Activated CD4-positive, alpha-beta T cell treated with anti-CD3 and anti-CD28 coated beads for 36 hours (primary cell): ENCODE measurements around the gene SEC14L6. TPM values are rescaled to one million over a fixed set of nuclear protein-coding genes. Genes with fewer than 3 reads are reported as not detected.
"Not testable (repeated sequence)": the region's sequence is repeated elsewhere in the genome, so short reads cannot be mapped to it uniquely, and the experiment has no call there.

Source experiments
- ATAC-seq: fragments of 200-7000 bp; cut with Tn5 transposase; one replicate; pipeline ENCODE4 v1.10.0; 2021; ENCODE audit warnings: mild to moderate bottlenecking, moderate library complexity
- CTCF ChIA-PET: fragments of 350-600 bp; sonication (Branson Sonifier 250); formaldehyde crosslinking; loops from one replicate; lab custom pipeline; 2021; ENCODE audit warnings: antibody characterized with exemption; lab: Charles Lee
- POLR2A ChIA-PET: fragments of 350-600 bp; sonication (Branson Sonifier 250); formaldehyde crosslinking; loops from one replicate; lab custom pipeline; 2021; ENCODE audit warnings: antibody characterized with exemption, inconsistent platforms; lab: Charles Lee
- DNase-seq: peaks from one replicate; pipeline ENCODE4 v3.0.0-alpha.2; 2020
- H3K27ac Mint-ChIP-seq: one replicate; pipeline ENCODE4 v1.8.0; 2021; ENCODE audit warnings: mixed read lengths
- H3K27me3 Mint-ChIP-seq: one replicate; pipeline ENCODE4 v1.8.0; 2021; ENCODE audit warnings: mixed read lengths
- H3K36me3 Mint-ChIP-seq: one replicate; pipeline ENCODE4 v1.8.0; 2021; ENCODE audit warnings: low read depth, mixed read lengths
- H3K4me1 Mint-ChIP-seq: one replicate; pipeline ENCODE4 v1.8.0; 2021; ENCODE audit warnings: mixed read lengths
- H3K4me3 Mint-ChIP-seq: one replicate; pipeline ENCODE4 v1.8.0; 2021; ENCODE audit warnings: mild to moderate bottlenecking, moderate library complexity, mixed read lengths
- H3K9me3 Mint-ChIP-seq: one replicate; pipeline ENCODE4 v1.8.0; 2021; ENCODE audit warnings: low read depth, mixed read lengths
- intact Hi-C, 2 experiments: fragments of 100-400 bp; cut with DNase I in 1 of 2; cut with micrococcal nuclease in 1 of 2; formaldehyde crosslinking; loops; one replicate each; pipeline versions ENCODE4 v1.14.2 to v1.15.1; 2022 to 2024; cut with DNase I, micrococcal nuclease
- total RNA-seq, 2 experiments: library from RNA; stranded (reverse); gene quantifications; one replicate each; pipeline ENCODE4 v1.2.3, GENCODE V29; 2021

The SEC14L6 gene
- total RNA-seq, 2 experiments from 2014 or later, result not detected

- CTCF ChIA-PET, result interaction anchor here (0.7 kb wide), 2 partner anchors 33 to 200 kb away, joined by 3 to 6 read pairs; no protein-coding TSS in a partner anchor
- DNase-seq (no peak), ATAC-seq (no peak)
- no peak overlapping the region for H3K4me3 Mint-ChIP-seq
- H3K36me3 Mint-ChIP-seq, result no peaks in the 10 kb centered on the region
- H3K27me3 Mint-ChIP-seq, result no peaks in the 10 kb centered on the region
- H3K9me3 Mint-ChIP-seq, result no peaks in the 10 kb centered on the region
- no peak overlapping the region for H3K27ac Mint-ChIP-seq
- no peaks in the 10 kb centered on the region for H3K4me1 Mint-ChIP-seq
- POLR2A ChIA-PET, result no interaction called here
- intact Hi-C loops, result no loop called here
Measured at GRCh38 chr22:30552719-30553118, 6.2 kb upstream of the SEC14L6 start.

DNA sequence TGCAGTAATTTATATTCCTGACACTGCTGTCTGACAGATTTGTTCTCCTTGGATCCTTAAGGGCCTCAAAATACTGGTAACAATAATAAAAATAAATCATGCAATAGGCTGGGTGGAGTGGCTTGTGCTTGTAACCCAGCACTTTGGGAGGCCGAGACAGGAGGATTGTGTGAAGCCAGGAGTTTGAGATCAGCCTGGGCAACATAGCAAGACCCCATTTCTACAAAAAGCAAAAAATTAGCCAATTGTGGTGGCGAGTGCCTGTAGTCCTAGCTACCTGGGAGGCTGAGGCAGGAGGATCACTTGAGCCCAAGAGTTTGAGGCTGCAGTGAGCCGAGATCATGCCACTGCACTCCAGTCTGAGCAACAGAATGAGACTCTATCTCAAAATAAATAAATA lies 5.3 kb upstream of the SEC14L6 start:
- POLR2A ChIA-PET, CTCF ChIA-PET, ATAC-seq: not testable (repeated sequence)

GRCh38 chr22:30547188-30547587 lies 647 bp upstream of the SEC14L6 start:
- intact Hi-C loops, result no loop called here
- no peak overlapping the region for H3K4me3 Mint-ChIP-seq
- H3K36me3 Mint-ChIP-seq, result no peaks in the 10 kb centered on the region
- CTCF ChIA-PET, result no interaction called here
- no peak for ATAC-seq
- no peaks in the 10 kb centered on the region for H3K9me3 Mint-ChIP-seq
- no peak overlapping the region for H3K27ac Mint-ChIP-seq
- POLR2A ChIA-PET, result no interaction called here
- DNase-seq, result no peak
- H3K4me1 Mint-ChIP-seq, result peaks cover 2% of the 10 kb centered on the region
- peaks cover 17% of the 10 kb centered on the region for H3K27me3 Mint-ChIP-seq

More for the DNA sequence above, 5.3 kb upstream of the SEC14L6 start:
- intact Hi-C loops, H3K4me3 Mint-ChIP-seq, H3K36me3 Mint-ChIP-seq, H3K9me3 Mint-ChIP-seq, H3K27me3 Mint-ChIP-seq, DNase-seq, H3K27ac Mint-ChIP-seq, H3K4me1 Mint-ChIP-seq: not testable (repeated sequence)

DNA sequence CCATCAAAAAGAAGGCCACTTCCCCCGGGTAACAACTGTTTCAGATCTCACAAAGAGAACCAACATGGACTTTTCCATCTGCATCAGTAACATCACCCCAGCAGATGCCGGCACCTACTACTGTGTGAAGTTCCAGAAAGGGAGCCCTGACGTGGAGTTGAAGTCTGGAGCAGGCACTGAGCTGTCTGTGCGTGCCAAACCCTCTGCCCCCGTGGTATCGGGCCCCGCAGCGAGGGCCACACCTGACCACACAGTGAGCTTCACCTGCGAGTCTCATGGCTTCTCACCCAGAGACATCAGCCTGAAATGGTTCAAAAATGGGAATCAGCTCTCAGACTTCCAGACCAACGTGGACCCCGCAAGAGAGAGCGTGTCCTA lies 3.7 kb downstream of the SEC14L6 start:
- Mint-ChIP-seq H3K4me3 (no peak overlapping the region), H3K36me3 (no peaks in the 10 kb centered on the region), H3K9me3 (no peaks in the 10 kb centered on the region), H3K4me1 (peaks cover 2% of the 10 kb centered on the region), H3K27me3 (peaks cover 26% of the 10 kb centered on the region), H3K27ac (no peak overlapping the region)
- ATAC-seq (no peak), DNase-seq (no peak)
- POLR2A ChIA-PET, result no interaction called here
- intact Hi-C loops, result no loop called here
- CTCF ChIA-PET, result interaction anchor here (0.7 kb wide), 1 partner anchor 881 kb away, joined by 3 read pairs; no protein-coding TSS in a partner anchor

- H3K9me3 Mint-ChIP-seq, result no peaks in the 10 kb centered on the region
- H3K4me3 Mint-ChIP-seq, result no peak overlapping the region
- no peak for ATAC-seq
- H3K27me3 Mint-ChIP-seq, result peaks cover 26% of the 10 kb centered on the region
- intact Hi-C loops, result no loop called here
- DNase-seq, result peak; percentile 7
- H3K36me3 Mint-ChIP-seq, result no peaks in the 10 kb centered on the region
- POLR2A ChIA-PET, result no interaction called here
- CTCF ChIA-PET, result interaction anchor here (0.6 to 0.7 kb wide), 2 partner anchors 17 to 881 kb away, joined by 3 read pairs; no protein-coding TSS in a partner anchor
- no peak overlapping the region for H3K27ac Mint-ChIP-seq
- peaks cover 2% of the 10 kb centered on the region for H3K4me1 Mint-ChIP-seq
Measured at GRCh38 chr22:30541961-30542810, 4.4 kb downstream of the SEC14L6 start.

GRCh38 chr22:30541511-30541910 lies 5.0 kb downstream of the SEC14L6 start:
- intact Hi-C loops, H3K4me1 Mint-ChIP-seq, DNase-seq, H3K27ac Mint-ChIP-seq, H3K36me3 Mint-ChIP-seq, ATAC-seq, POLR2A ChIA-PET, H3K4me3 Mint-ChIP-seq, H3K9me3 Mint-ChIP-seq: not testable (repeated sequence)
- peaks cover 28% of the 10 kb centered on the region for H3K27me3 Mint-ChIP-seq
- CTCF ChIA-PET, result interaction anchor here (0.5 to 0.9 kb wide), 2 partner anchors 26 to 30 kb away, joined by 3 read pairs; no protein-coding TSS in a partner anchor

DNA sequence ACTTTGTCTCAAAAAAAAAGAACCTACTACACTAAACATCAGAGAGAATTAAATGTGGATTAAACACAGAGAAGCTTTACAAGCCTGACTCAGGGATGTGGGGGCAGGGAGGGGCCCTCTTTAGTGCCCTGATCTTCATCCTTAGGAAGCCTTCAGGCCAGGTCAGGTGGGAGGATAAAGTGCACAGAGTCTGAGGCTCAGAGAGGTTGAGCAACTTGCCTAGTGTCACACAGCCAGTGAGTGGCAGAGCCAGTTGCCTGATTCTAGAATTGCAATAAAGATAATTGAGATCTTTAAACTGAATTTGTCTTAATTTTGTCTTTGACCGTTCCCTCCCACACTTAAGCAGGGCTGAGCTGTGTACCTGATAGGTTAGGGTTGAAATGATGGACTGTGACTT lies 7.2 kb downstream of the SEC14L6 start:
- CTCF ChIA-PET, result no interaction called here
- intact Hi-C loops, result no loop called here
- peaks cover 23% of the 10 kb centered on the region for H3K27me3 Mint-ChIP-seq
- H3K36me3 Mint-ChIP-seq, result no peaks in the 10 kb centered on the region
- DNase-seq (no peak), ATAC-seq (no peak)
- POLR2A ChIA-PET, result no interaction called here
- H3K27ac Mint-ChIP-seq, result no peak overlapping the region
- H3K4me1 Mint-ChIP-seq, result peaks cover 2% of the 10 kb centered on the region
- no peaks in the 10 kb centered on the region for H3K9me3 Mint-ChIP-seq
- H3K4me3 Mint-ChIP-seq, result no peak overlapping the region

- Mint-ChIP-seq H3K9me3 (no peaks in the 10 kb centered on the region), H3K4me3 (no peak overlapping the region), H3K27me3 (peaks cover 19% of the 10 kb centered on the region), H3K36me3 (no peaks in the 10 kb centered on the region), H3K27ac (no peak overlapping the region), H3K4me1 (peaks cover 2% of the 10 kb centered on the region)
- POLR2A ChIA-PET, result no interaction called here
- DNase-seq, result no peak
- intact Hi-C loops, result no loop called here
- ATAC-seq, result no peak
- CTCF ChIA-PET, result no interaction called here
Measured at GRCh38 chr22:30538280-30538679, 8.3 kb downstream of the SEC14L6 start.

- H3K4me3 Mint-ChIP-seq, result no peak overlapping the region
- peaks cover 11% of the 10 kb centered on the region for H3K27me3 Mint-ChIP-seq
- no peak for ATAC-seq
- H3K27ac Mint-ChIP-seq, result no peak overlapping the region
- ChIA-PET CTCF (no interaction called here), POLR2A (no interaction called here)
- intact Hi-C loops, result no loop called here
- H3K4me1 Mint-ChIP-seq, result no peaks in the 10 kb centered on the region
- DNase-seq, result no peak
- H3K36me3 Mint-ChIP-seq, result no peaks in the 10 kb centered on the region
- H3K9me3 Mint-ChIP-seq, result no peaks in the 10 kb centered on the region
Measured at GRCh38 chr22:30537083-30537731, 9.3 kb downstream of the SEC14L6 start.

GRCh38 chr22:30535182-30535581 lies 11.4 kb downstream of the SEC14L6 start:
- no peaks in the 10 kb centered on the region for H3K9me3 Mint-ChIP-seq
- POLR2A ChIA-PET, result no interaction called here
- ATAC-seq (no peak), DNase-seq (no peak)
- H3K4me1 Mint-ChIP-seq, result no peaks in the 10 kb centered on the region
- intact Hi-C loops, result no loop called here
- no peak overlapping the region for H3K4me3 Mint-ChIP-seq
- peaks cover 6% of the 10 kb centered on the region for H3K27me3 Mint-ChIP-seq
- CTCF ChIA-PET, result no interaction called here
- no peak overlapping the region for H3K27ac Mint-ChIP-seq
- H3K36me3 Mint-ChIP-seq, result no peaks in the 10 kb centered on the region

GRCh38 chr22:30531651-30532608 lies 14.6 kb downstream of the SEC14L6 start:
- peaks cover 2% of the 10 kb centered on the region for H3K27me3 Mint-ChIP-seq
- no peaks in the 10 kb centered on the region for H3K9me3 Mint-ChIP-seq
- H3K27ac Mint-ChIP-seq, result no peak overlapping the region
- H3K36me3 Mint-ChIP-seq, result no peaks in the 10 kb centered on the region
- intact Hi-C loops, result no loop called here
- ChIA-PET CTCF (no interaction called here), POLR2A (no interaction called here)
- no peak for DNase-seq
- ATAC-seq, result no peak
- H3K4me1 Mint-ChIP-seq, result no peaks in the 10 kb centered on the region
- no peak overlapping the region for H3K4me3 Mint-ChIP-seq
